DMS 273 (cell line): ENCODE measurements around the gene XCR1.
"Not testable (repeated sequence)": the region's sequence is repeated elsewhere in the genome, so short reads cannot be mapped to it uniquely, and the experiment has no call there.

ENCODE experiments used
- DNase-seq: peaks from one replicate; lab custom pipeline; 2025; ENCODE audit not compliant: unreplicated experiment; lab: John Stamatoyannopoulos, UW

XCR1 gene

DNA sequence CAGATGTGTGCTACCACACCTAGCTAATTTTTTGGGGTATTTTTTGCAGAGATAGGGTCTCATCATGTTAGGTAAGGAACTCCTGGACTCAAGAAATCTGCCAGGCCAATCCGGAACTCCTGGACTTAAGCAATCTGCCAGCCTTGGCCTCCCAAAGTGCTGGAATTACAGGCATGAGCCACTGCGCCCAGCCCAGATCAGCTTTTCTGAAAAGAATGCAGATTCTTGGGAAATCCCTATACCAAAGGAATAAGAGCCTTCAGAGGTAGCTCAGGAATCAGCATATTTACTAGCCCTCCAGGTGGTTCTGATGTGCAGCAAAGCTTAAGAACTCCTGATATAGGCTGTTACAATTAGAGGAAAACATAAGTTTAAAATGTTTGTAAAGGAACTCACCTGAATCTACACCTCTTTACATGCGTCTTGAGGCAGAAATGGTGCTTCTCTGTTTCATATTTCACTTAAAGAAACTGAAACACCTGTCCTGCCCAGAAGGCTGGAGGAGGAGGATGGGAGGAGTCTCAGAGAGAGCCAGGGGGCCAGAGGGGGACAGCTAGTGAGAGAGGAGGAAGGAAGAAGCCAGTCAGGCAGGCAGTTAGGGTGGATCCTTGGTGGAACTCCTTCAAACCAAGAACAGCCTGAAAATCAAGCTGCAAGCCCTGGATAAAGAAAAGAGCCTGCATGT, at the start of gene XCR1:
Gene XCR1, minus strand, starts transcription at position 463 of the 685 bp plus-strand sequence. CDS start 5,536 bp downstream, outside the sequence.
- DNase-seq, result no peak

DNA sequence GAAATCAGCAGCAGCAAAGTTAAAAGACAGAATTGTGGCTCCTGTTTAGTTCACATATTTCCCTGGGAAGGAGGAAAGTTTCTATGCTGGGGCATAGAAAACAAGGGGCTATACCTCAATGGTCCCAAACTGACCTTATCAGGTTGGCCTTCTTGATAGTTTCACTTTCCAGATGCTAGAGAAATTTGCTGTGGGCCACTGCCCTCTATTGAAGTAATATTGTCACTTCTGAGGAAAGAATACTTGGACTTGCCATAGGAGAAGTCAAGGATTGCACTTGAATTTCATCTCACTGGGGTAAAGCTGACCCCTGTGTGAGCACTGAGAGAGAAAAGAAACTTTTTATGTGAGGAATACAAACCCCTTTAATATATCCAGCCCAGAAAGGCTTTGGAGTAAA, 49.3 kb upstream of the XCR1 start:
- peak; percentile 33 for DNase-seq

- DNase-seq, result no peak
Observed at GRCh38 chr3:46075816-46076215, 48.5 kb upstream of the XCR1 start.

- no peak for DNase-seq
Observed at GRCh38 chr3:46071222-46071858, 44.1 kb upstream of the XCR1 start.

DNA sequence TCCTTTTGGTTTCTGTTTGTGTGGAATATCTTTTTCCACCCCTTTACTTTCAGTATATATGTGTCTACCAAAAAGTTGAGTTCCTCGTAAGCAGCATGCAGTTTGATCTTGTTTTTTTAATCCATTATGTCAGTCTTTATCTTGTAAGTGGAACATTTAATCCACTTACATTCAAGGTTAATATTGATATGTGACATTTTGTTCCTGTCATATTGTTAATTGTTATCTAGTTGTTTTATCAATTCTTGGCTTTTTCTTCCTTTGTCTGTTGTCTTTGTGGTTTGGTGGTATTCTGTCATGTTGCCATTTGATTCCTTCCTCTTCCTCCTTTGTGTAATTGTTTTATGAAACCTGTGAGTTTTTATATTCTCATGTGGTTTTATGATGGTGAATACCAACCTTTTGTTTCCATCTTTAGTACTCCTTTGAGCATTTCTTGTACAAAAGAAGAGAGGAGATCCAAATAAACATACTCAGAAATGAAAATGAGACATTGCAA, 43.4 kb upstream of the XCR1 start:
- no peak for DNase-seq

GRCh38 chr3:46068501-46068900, 41.2 kb upstream of the XCR1 start:
- DNase-seq, result no peak

- no peak for DNase-seq
Observed at GRCh38 chr3:46067401-46067800, 40.1 kb upstream of the XCR1 start.

DNA sequence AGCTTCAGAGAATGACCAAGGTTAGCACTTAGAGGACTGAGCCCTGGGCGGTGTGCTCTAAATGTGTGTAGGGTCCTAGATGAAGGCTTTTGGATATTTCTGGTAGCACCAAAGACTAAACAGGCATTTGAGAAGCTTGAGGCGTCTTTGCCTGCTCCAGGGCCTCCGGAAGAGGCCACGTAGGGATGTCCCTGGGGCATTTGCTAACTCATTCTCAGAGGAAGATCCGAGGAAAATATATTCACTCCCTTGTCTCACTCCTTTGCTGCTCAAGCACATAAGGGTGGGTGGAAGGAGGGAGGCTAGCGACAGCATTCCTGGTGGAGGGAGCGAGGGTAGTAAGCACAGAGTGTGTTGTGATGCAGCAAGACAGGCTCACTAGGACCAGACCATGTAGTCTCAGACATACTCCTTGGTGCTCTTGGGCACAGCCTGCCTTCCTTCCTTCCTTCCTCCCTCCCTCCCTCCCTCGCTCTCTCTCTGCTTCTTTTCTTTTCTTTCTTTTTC, 38.5 kb upstream of the XCR1 start:
- no peak for DNase-seq

DNA sequence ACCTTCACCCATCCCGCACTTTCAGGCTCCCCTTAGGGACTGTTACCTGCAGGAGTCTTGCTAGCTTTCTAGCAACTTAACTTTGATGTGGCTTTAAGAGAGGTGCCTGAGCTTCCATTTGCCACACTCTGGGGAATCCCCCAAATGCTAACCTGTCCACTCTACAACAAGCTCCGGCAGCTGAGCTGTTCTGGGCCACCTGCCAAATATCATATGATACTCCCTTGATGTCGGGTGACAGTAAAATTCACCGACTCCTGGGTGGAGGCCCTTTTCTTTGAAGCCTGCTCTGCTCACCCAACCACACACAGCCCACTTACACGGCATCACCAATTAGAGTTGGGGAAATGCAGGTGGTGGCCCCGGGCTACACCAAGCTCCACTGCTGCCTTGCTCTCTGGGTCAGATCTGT, 38.0 kb upstream of the XCR1 start:
- peak; percentile 76 for DNase-seq

DNA sequence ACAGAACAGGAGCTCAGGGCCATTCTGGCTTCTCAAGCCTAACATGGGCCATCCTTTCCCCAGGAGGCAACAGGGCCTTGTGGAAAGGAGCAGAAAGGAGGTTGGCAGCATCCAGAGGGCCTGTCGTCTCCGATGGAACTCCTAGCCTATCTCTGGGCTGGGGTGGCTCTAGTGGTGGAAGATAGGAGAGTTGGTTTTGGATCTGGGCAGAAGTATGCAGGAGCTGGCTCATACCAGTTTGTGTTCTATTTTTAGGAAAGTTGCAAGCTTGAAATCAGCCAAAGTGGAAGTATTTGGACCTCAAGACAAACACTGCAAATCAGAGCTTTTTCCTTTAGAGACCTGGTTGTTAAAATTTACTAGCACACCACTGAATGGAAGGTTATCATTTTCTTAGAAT, 35.4 kb upstream of the XCR1 start:
- DNase-seq, result no peak

DNA sequence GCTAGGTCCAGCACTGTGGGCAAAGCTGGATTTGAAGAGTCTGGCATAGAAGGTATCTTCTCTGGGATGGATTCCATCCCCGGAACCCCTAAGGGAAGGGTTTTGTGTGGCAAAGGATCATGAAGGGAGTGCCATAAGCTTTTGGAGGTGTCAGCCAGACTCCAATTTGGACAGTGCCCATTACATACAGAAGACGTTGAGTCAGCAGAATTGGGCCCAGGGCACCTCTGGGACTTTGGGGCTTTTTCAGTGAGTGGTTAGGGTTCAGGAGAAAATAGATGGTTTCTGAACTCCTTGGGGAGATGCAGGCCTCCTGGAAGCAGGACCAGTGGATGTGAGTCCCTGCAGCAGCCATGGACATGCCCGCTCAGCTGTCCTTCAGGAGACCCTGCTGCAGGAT, 34.6 kb upstream of the XCR1 start:
- no peak for DNase-seq

DNA sequence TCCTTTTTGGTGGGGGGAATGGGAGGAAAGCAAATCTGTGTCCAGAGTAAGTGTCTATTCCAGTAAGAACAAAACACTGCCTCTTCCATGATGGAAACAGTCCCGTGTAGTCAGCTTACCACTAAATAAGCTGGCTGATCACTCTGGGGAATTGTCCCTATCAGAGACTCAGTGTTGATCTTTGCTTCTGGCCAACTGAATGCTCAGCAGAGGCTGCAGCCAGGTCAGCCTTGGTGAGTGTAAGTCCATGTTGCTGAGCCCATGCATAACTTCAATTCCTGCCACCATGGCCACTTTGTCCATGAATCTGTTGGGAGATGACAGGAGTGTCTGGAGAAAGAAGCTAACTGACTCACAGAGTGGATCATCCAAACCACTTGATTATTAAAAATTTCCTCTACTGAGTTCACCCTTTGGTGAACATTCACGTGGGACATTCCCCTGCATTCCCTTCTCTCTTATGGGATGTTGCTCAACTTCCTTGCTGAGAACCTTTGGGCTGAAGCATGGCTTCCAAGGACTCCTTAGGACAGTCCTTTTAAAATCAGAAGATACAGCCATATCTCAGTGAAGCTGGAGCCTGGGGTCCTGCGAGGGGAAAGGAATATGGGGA, 33.9 kb upstream of the XCR1 start:
- no peak for DNase-seq

GRCh38 chr3:46060551-46060950, 33.3 kb upstream of the XCR1 start:
- DNase-seq, result no peak

GRCh38 chr3:46059432-46059831, 32.1 kb upstream of the XCR1 start:
- DNase-seq, result no peak

GRCh38 chr3:46058981-46059380, 31.7 kb upstream of the XCR1 start:
- DNase-seq, result no peak

DNA sequence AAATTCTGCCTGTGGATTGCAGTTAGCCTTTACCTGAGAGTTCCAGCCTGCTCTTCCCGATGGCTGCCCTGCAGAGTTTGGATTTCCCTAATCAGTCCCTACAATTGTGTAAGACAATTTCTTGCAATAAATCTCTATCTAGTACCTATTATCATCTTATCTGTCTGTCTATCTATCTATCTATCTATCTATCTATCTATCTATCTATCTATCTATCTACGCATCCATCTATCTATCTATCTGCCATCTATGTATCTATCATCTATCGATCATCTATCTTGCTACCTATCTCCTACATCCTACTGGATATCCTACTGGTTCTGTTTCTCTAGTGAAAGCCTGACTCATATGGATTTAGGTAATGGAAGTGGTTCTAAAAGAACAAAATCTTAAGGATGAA, 30.4 kb upstream of the XCR1 start:
- DNase-seq, result no peak

DNA sequence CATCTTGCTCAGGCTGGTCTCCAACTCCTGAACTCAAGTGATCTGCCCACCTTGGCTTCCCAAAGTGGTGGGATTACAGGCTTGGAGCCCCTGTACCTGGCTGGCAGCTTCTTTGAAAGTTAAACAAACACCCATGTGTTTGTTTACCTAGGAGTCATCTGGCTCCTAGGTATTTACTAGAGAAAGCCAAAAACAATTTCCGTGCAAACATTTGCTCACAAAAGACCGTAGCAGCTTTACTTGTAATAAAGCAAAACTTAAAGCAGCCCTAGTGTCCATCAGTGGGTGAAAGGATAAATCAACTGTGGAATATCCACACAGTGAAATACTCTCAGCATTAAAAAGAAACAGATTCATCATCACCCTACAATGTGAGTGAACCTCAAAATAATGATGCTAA, 29.4 kb upstream of the XCR1 start:
- no peak for DNase-seq

DNA sequence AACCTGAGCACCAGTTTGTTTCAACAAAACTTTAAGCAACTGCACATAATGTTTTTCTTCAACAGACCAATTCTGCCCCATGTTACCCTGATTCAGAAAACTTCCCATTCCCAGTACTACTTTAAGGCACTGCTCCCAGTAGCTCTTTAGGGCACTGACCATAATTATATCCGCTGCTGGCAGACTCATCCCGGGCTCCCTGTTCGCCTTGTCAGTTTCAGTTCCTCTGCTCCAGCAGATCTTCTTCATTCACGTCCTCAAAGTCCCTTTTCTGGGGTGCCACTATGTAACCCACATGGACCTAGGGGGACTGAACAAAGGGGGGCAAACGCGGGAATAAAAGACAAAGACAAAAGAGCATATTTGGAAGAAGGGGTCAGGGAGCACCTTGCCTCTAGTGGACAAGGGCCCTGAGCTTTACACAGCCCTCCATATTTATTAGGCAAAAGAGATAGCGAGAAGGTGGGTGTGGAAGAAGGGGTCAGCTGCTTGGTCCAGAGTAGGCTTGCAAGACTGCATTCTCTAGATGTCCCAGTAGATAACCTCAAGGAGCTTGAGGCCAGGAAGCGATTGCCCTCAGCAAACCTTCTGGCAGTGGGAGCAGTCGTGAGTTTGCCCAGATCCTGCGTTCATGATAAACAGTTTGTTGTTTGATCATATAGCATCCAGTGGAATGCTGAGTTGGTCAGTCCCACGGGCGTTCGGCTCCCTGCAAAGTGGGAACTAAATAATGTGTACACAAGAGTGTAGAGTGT, 26.7 kb upstream of the XCR1 start:
- DNase-seq, result not testable (repeated sequence)

DNA sequence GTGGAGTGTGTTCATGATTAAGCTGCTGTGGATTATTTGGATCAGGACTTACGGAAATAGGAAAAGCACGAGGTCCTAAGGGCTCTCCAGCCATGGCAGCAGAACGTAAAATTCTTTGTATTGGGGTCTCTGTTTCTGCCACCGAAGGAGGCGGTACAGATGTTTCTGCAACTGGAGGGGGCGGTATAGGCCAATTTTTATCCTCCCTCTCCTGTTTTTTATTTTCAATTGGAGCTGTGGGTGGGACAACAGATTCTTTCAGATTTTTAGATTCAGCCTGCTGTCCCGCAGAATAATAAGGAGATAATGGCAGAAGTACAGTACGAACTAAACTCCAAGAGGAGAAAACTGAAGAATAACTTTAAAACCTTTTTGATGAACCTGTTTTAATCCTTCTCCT, 26.0 kb upstream of the XCR1 start:
- not testable (repeated sequence) for DNase-seq

DNA sequence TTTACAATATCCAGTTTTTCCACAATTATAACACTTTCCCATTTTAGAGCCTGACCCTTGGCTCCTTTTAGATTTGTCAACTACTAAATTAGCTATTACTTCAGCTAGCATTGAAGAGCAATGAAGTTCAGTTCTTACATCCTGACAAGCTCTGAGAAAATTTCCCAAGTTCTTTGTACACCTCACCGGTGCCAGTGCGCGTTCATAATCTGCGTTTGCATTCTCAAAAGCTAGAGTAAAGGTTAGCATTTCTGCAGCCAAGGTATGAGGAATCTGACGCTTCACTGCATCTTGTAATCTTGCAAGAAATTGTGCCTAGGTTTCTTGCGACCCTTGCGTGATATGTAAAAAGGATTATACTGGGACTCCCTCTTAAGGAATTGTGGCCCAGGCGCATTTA, 25.2 kb upstream of the XCR1 start:
- DNase-seq, result no peak

DNA sequence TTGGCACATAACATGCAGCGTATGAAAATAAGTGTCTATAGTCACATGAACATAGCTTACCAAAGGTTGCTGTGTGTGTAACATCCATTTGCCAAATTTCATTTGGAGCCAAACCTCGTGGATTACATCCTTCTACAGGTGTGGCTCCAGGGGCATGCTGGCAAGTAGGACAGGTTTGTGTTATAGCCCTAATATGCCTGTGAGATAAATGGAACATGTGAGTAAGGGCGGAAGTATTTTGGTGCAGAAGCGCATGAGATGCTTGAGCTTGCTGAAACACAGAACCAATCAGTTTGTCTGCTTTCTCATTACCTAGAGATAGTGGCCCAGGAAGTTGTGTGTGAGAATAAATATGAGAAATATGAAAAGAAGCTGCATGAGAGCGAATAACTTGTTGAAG, 21.8 kb upstream of the XCR1 start:
- DNase-seq, result no peak
